ENCODE results near the gene ADAMTS13.
"Not testable (repeated sequence)": the region's sequence is repeated elsewhere in the genome, so short reads cannot be mapped to it uniquely, and the experiment has no call there.

Gene ADAMTS13

DNA sequence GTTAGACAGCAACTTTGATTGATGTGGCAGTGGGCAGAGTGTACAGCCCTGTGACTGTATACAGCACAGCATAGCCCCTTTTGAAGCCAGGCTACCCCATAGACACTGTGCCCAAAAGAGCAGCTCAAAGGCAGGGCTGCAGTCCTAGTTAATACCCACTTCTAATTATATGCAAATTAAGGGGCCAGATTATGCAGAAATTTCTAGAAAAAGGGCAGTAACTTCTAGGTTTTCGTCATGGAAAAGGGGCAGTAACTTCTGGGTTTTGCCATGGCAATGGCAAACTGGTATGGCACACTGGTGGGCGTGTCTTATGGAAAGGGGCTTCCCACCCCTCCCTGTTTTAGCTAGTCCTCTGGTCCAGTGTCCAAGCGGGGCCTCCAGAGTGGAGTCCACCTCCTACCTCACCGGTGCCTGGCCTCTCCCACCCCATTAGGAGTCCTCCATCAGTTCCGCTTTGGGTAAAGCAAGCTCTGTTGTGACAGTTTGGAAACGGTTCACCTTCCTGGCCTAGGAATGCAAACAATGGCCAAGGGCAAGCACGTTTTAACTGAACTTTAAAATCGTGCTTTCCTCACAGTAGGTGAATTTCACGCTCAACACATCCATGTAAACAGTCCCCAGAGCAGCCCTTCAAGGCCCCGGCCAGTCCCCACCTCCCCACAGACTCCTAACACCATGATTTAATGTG lies 5.6 kb downstream of the ADAMTS13 start:
- no peak for DNase-seq

DNA sequence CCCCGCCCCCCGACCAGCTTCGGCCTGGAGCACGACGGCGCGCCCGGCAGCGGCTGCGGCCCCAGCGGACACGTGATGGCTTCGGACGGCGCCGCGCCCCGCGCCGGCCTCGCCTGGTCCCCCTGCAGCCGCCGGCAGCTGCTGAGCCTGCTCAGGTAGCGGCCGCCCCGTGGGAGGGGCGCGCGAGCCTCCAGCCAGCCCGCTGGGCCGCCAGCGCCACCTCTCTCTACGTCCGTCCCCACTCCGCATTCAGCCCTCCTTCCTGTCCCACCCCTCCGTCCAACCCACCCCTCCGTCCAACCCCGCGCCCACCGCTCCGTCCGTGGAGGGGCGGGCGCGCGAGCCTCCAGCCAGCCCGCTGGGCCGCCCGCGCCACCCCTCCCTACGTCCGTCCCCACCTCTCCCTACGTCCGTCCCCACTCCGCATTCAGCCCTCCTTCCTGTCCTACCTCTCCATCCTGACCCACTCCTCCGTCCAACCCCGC lies 6.5 kb downstream of the ADAMTS13 start:
- no peak for DNase-seq

DNA sequence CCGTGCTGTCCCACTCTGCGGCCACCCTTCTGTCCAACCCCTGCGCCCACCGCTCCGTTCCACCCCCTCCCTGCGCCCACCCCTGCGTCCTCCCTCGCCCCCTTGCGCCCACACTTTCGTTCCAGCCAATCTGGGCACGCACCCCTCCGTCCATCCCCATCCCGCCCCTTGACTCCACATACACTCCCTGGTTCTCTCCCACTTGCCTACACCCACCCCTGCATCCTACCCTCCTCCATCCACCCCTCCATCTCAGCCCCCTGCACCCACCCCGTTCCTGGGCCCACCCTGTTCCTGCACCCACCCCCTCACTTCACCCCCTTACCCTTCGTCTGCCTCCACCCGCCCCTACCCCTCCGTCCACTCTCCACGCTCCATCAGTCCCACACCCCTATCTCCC lies 7.0 kb downstream of the ADAMTS13 start:
- DNase-seq = no peak

DNA sequence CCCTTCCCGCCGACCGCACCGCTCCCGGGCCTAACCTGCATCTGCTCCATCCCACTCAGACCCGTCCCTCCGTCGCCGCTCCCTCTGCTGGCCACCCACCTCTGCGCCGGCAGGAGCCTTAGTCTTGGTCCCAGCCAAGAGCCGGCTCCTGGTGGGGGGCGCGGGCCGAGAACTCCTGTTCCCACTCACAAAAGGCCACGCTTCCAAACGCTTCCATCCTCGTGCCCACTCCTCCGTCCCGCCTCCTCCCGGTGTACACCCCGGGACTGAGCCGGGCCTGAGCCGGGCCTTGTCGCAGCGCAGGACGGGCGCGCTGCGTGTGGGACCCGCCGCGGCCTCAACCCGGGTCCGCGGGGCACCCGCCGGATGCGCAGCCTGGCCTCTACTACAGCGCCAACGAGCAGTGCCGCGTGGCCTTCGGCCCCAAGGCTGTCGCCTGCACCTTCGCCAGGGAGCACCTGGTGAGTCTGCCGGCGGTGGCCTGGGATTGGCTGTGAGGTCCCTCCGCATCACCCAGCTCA lies 7.5 kb downstream of the ADAMTS13 start:
- DNase-seq = no peak

DNA sequence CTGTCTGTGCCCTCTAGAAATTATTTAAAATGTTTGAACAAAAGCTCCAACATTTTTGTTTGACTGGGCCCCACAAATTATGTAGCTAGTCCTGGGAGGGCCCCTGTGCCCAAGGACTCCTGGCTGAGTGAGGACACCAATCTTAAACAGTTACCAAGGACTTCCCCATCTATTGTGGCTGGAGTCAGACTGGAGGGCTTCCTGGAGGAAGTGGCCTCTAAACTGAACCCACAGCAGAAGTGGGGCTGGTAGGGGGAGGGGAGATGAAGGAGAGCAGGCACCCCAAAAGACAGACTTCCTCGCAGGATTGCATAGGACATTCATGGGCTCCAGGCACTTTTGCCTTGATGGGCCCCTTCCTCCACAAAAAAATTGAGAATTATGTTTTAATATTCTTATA lies 8.1 kb downstream of the ADAMTS13 start:
- DNase-seq = no peak

DNA sequence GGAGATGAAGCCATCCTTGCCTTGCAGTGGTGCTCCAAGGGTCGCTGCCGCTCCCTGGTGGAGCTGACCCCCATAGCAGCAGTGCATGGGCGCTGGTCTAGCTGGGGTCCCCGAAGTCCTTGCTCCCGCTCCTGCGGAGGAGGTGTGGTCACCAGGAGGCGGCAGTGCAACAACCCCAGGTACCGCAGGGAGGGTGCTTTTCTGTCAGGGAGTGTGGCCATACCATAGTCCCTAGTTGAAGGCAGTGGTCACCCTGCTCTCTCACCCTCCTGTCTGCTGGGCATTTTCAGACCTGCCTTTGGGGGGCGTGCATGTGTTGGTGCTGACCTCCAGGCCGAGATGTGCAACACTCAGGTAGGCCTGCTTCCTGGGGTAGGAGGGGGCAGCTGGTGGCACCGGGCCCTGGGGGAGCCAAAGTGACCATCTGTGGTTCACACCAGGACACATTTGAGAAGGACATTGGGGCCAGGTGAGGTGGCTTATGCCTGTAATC lies 11.2 kb downstream of the ADAMTS13 start:
- DNase-seq = no peak

DNA sequence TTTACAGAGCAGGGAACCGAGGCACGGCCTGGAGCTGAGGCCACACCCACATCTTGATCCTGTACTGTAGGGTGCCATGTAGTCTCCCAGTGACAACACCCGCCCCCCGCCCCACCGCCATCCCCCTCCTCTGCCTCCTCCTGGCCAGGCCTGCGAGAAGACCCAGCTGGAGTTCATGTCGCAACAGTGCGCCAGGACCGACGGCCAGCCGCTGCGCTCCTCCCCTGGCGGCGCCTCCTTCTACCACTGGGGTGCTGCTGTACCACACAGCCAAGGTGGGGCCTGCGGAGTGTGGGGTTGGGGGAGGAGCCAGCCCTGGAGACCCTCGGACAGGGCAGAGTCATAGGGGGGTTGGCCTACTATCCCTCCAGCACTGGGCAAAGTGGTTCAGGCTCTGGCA lies 14.5 kb downstream of the ADAMTS13 start:
- DNase-seq = no peak

DNA sequence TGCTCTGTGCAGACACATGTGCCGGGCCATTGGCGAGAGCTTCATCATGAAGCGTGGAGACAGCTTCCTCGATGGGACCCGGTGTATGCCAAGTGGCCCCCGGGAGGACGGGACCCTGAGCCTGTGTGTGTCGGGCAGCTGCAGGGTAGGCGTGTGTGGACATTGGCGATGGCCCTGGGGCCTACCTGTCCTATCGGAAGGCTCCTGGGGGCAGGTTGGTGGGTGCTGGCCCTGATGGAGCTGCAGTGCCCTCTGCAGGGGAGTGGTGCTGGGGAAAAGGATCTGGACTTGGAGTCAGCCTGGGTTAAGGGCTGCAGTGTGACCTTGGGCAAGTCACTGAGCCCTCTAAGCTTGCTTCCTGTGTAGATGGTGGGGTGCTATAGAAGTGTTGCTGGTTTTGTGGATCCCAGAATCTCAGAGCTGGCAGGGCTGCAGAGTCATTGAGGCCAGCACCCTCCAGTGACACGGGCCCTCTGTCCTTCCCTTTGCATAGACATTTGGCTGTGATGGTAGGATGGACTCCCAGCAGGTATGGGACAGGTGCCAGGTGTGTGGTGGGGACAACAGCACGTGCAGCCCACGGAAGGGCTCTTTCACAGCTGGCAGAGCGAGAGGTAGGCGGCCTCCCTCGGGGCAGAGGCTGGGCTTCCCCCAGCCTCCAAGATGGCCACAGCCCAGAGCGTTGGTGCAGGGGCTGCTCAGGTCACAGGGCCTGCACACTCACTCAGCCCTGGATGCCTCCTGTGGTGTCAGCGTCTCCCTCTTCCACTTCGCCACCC lies 15.8 kb downstream of the ADAMTS13 start:
- DNase-seq = no peak

DNA sequence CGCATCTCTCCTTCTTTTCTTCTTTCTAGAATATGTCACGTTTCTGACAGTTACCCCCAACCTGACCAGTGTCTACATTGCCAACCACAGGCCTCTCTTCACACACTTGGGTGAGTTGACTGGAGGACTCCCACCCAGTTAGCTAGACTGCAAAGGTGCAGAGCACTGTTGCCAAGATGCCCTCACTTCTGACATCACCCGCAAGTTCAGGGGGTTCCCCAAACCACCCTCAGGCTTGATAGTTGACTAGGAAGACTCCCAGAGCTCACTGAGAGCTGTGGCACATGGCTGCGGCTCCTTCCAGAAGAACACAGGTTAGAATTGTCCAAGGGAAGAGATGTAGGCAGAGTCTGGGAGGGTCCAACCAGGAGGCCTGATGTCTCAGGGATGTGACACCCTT lies 17.2 kb downstream of the ADAMTS13 start:
- no peak for DNase-seq

DNA sequence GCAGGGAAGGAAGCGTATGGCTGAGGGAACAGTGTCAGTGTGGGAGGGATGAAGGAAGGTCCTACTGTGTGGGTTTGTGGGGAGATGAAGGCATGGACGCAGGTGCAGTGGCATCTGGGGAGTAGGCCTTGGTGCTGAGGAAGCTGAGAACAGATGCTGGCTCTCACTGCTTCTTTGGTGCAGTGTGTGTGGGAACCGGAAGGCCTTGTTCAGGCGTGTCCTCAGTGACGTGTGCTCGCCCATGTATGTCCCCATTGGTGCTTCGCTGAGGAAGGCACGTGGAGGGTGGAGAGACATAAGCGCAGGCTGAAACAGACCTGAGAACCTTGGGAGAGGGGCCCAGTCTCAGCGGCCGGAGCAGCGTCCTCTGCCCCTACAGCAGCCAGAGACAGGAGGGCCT lies 18.7 kb downstream of the ADAMTS13 start:
- DNase-seq = no peak

DNA sequence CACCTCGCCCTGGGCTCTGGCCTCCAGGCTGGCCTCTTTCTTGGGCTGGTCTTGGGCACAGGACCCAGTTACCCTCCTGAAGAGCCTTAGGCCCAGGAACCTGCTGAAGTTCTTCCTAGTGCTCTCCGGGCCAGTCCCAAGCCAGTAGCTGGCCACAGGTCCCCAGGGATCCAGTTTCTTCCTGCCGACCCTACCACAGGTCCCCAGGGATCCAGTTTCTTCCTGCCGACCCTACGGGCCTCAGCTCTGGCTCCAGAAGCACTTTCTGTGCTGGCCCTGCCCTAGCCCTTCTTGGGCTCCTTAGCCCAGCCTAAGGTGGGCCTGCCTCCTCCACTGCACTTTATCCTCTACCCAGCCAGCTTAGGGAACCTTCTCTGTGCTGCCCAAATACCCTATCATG lies 19.4 kb downstream of the ADAMTS13 start:
- no peak for DNase-seq

DNA sequence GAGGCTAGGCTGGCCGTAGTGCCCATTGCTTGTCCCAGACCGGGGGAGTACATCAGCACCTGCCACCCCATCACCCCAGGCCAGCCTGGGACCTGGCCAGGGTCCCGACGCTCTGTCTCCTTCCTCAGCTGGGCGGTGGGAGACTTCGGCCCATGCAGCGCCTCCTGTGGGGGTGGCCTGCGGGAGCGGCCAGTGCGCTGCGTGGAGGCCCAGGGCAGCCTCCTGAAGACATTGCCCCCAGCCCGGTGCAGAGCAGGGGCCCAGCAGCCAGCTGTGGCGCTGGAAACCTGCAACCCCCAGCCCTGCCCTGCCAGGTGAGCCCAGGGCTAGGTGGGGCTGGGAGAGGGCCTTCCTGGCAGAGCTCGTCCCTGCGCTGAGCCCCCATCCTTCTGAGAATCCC lies 21.1 kb downstream of the ADAMTS13 start:
- no peak for DNase-seq

DNA sequence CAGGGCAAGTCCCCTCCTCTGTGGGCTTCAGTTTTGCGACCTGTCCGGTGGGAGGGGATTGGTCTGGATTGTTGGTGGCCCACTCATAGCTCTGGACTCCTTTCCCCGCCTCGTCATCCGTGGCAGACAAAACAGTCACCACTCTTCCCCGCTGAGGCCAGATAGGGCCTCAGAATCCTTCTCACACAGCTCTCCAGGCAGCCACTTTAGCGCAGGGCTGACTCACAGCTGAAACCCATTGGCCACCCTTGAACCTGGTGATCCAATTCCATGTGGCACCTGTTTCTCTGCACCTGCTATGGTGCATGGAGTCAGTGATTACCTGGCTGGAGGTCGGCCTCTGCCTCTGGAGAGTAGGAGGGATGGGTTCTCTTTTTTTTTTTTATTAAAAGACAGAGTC lies 21.8 kb downstream of the ADAMTS13 start:
- no peak for DNase-seq

DNA sequence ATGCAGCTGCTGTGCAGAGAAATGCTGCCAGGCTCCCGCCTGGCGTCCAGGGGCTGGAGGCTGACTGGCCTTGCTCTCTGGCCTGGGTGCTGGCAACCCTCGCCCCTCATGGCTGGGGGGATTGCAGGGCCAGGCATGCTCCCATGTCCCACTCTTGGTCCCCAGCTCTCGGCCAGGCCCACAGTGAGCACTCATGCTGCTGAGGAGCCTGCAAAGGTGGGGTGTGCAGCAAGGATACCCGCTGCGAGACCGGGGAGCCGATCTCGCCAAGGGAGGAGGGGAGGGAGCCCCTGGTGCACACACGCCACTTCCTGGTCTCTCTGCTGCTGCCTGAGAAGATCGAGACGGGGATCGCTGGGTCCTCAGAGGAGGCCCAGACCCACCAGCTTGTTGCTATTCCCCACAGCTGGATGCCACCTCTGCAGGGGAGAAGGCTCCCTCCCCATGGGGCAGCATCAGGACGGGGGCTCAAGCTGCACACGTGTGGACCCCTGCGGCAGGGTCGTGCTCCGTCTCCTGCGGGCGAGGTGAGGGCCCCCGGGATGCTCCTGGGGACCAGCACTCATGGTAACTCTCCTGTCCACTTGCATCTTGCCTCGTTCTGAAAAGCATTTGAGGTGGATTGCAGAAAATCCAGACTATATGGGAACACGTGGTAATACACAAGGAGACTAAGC lies 23.3 kb downstream of the ADAMTS13 start:
- no peak for DNase-seq

DNA sequence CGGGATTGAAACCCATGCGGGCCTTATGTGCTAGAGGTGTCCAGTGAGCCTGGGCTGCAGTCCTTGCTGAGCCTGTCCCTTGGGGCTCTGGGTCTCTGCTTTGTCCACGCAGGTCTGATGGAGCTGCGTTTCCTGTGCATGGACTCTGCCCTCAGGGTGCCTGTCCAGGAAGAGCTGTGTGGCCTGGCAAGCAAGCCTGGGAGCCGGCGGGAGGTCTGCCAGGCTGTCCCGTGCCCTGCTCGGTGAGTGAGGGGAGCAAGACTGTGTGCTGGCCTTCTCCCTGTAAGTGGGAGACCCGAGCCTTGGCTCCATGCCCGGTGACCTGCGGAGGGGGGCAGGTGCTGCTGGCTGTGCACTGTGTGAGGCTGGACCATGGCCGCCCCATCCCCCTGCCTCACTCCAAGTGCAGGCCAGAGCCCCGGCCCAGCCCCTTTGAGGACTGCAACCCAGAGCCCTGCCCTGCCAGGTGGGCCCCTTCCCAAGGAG lies 26.4 kb downstream of the ADAMTS13 start:
- DNase-seq = no peak

DNA sequence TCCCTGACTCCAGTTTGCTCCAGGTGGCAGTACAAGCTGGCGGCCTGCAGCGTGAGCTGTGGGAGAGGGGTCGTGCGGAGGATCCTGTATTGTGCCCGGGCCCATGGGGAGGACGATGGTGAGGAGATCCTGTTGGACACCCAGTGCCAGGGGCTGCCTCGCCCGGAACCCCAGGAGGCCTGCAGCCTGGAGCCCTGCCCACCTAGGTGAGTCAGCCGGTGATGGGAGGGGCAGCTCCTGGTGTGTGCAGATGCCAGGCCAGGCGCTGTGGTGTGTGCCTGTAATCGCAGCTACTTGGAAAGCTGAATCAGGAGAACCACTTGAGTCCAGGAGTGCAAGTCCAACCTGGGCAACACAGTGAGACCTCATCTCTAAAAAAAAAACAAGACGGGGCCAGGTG lies 27.6 kb downstream of the ADAMTS13 start:
- no peak for DNase-seq

DNA sequence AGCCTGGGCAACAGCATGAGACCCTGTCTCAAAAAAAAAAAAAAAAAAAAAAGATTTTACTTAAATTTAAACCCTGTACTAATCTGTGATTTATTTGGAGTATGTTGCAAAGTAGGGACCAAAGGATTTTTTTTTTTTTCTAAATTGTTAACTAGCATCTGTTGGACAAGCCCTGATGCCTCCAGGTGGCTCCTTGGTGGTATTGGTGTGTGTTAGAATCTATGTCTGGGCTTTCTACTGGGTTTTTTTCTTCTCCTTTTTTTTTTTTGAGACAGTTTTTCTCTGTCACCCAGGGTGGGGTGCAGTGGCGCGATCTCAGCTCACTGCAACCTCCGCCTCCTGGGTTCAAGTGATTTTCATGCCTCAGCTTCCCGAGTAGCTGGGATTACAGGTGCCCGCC lies 29.7 kb downstream of the ADAMTS13 start:
- DNase-seq = not testable (repeated sequence)

DNA sequence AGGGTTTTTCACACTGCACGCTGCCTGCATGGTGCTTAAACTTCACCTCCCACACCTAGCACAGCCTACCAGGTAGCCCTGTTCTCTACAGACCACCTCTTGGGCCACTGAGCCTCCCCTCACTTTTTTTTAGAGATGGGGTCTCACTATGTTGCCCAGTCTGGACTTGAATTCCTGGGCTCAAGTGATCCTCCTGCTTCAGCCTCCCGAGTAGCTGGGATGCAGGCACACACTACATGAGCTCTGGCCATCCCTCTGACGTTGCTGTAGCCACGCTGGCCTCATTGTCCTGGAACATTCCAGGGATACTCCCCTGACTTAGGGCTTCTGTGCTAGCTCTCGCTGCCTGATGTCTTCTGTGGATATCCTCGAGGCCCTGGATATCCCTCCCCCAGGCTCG lies 30.4 kb downstream of the ADAMTS13 start:
- DNase-seq = no peak

DNA sequence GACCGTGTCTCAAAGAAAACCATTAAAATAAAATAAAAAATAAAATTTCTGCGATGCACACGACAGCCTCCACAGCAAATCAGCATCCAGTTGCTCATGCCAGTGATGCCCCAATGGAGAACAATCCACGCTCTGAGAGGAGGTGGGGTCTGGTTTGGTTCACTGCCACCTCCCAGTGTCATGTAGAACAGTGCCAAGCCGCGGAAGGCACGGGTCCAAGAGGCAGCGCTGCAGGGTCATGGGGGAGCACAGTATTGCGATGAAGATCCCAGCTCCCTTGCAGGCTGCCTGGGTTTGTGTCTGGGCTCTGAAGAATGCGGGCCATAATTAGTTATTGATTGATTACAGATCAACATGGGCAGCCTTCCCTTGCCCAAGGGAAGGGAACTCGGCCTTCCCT lies 31.5 kb downstream of the ADAMTS13 start:
- no peak for DNase-seq

DNA sequence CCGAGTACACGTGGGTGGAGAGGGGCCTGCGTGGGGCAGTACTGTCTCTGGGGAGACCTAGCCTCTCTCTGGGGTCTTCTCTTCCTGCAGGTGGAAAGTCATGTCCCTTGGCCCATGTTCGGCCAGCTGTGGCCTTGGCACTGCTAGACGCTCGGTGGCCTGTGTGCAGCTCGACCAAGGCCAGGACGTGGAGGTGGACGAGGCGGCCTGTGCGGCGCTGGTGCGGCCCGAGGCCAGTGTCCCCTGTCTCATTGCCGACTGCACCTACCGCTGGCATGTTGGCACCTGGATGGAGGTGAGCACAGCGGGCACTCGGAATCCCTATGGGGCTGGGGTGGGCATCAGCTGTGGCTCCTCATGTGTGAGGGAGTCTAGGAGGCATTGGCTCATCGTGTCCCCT lies 32.2 kb downstream of the ADAMTS13 start:
- no peak for DNase-seq

DNA sequence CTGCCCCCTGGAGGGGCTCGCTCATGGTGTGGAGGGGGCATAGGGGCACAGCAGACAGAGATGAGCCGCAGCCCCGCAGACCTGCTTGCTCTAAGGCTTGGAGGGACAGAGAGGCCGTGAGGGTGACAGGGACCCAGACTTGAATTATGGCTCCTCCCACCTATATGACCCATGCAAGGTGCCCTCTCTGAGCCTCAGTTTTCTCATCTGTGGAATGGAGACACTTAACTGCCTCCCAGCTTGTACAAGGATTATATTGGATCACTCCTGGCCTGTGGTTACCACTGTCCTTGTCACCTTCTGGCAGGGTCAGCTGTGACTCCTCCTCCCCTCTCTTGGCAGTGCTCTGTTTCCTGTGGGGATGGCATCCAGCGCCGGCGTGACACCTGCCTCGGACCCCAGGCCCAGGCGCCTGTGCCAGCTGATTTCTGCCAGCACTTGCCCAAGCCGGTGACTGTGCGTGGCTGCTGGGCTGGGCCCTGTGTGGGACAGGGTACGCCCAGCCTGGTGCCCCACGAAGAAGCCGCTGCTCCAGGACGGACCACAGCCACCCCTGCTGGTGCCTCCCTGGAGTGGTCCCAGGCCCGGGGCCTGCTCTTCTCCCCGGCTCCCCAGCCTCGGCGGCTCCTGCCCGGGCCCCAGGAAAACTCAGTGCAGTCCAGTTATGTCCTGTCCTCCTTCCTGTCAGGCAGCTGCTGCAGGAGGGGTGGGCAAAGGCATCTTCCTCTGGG lies 32.9 kb downstream of the ADAMTS13 start:
- DNase-seq = no peak

DNA sequence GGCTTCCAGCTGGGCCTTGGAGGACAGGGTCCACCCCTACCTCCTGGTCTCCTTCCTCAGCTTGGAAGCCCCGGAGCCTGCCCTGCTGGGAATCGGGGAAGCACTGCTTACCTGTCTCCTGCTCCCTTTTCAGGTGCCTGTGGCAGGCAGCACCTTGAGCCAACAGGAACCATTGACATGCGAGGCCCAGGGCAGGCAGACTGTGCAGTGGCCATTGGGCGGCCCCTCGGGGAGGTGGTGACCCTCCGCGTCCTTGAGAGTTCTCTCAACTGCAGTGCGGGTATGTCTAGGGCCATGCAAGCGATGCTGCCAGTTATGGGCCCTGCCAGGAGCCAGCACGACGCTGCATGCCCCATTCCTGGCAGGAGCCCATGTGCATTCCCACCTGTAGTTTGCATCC lies 33.8 kb downstream of the ADAMTS13 start:
- no peak for DNase-seq

DNA sequence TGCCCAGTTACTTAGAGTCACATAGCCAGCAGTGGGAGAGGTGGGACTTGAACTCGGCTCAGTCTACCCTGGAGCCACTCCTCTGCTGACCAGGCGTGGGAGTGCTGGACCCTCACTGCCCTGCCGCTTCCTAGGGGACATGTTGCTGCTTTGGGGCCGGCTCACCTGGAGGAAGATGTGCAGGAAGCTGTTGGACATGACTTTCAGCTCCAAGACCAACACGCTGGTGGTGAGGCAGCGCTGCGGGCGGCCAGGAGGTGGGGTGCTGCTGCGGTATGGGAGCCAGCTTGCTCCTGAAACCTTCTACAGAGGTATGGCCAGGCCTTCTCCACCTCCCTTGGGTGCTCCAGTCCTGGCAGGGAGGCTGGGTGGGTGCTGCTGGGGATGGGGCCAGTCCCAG lies 34.2 kb downstream of the ADAMTS13 start:
- no peak for DNase-seq

All from NCI-H187 (cell line).